Right lung (tissue), 5 donors: Measurements from ENCODE around the gene PRPH2. TPM values are rescaled to one million over a fixed set of nuclear protein-coding genes. Genes with fewer than 3 reads are reported as not detected.

Experiments
- polyA plus RNA-seq, 5 donors: library from polyadenylated mRNA; unstranded; fragments of 120-200 nt; gene quantifications; one replicate each; pipeline versions ENCODE4 v1.2.1 to v1.2.3, GENCODE V29; 2013; ENCODE audit warnings: inconsistent platforms in 1 of 5, low replicate concordance in 1 of 5; ENCODE audit not compliant: insufficient read length in 5 of 5, insufficient read depth in 1 of 5

PRPH2 gene
- polyA plus RNA-seq, 5 donors: 2.5 to 6.1 (median 5.0) TPM

Other genes starting within 250 kb of the PRPH2 start
- 10 to 100 TPM; 20.9 to 34.6 (median 31.0) TPM for gene UBR2, start 158.6 kb downstream of the PRPH2 start, polyA plus RNA-seq
- 10 to 100 TPM; 14.4 to 22.7 (median 18.1) TPM for gene TBCC, start 23.5 kb upstream of the PRPH2 start, polyA plus RNA-seq
- 10 to 100 TPM; 14.1 to 20.2 (median 18.8) TPM for gene BICRAL, start 59.5 kb upstream of the PRPH2 start, polyA plus RNA-seq
- gene RPL7L1, start 157.0 kb upstream of the PRPH2 start, polyA plus RNA-seq: 100 to 1,000 TPM in 4 of 5 donors, 10 to 100 TPM in 1; 95.2 to 119 (median 111) TPM
- 1 to 10 TPM in 1 of 5 donors, under 1 TPM in 4; 0.28 to 1.1 (median 0.55) TPM for gene PTCRA, start 193.5 kb upstream of the PRPH2 start, polyA plus RNA-seq
- gene CNPY3, start 206.9 kb upstream of the PRPH2 start, polyA plus RNA-seq: 10 to 100 TPM; 47.1 to 73.0 (median 66.2) TPM
- gene GNMT, start 238.2 kb upstream of the PRPH2 start, polyA plus RNA-seq: 1 to 10 TPM in 4 of 5 donors, under 1 TPM in 1; 0.83 to 1.6 (median 1.3) TPM